ENCODE data around the gene KCNH5. TPM values are rescaled to one million over a fixed set of nuclear protein-coding genes. Genes with fewer than 3 reads are reported as not detected.

Gene KCNH5
- total RNA-seq, 1 donor from 2014 or later = 0.44 TPM

- Mint-ChIP-seq H3K27ac (ENCODE audit: unreplicated experiment) (no peak overlapping the region), H3K4me3 (no peak overlapping the region), H3K36me3 (ENCODE audit: low read depth) (no peaks in the 10 kb centered on the region), H3K4me1 (no peaks in the 10 kb centered on the region), H3K27me3 (ENCODE audit: low read depth) (peaks cover 9% of the 10 kb centered on the region), H3K9me3 (no peaks in the 10 kb centered on the region)
- TF ChIP-seq CTCF (conservative IDR thresholded peaks at IDR 0.05) = no peak
- no peak for DNase-seq (ENCODE audit: low read depth, low spot score)
Measured at GRCh38 chr14:63055631-63056030, 10.4 kb upstream of the KCNH5 start.

GRCh38 chr14:63051992-63052391, 6.7 kb upstream of the KCNH5 start:
- Mint-ChIP-seq H3K27ac (ENCODE audit: unreplicated experiment) (no peak overlapping the region), H3K36me3 (ENCODE audit: low read depth) (no peaks in the 10 kb centered on the region), H3K4me3 (no peak overlapping the region), H3K27me3 (ENCODE audit: low read depth) (peaks cover 9% of the 10 kb centered on the region), H3K4me1 (peaks cover 4% of the 10 kb centered on the region), H3K9me3 (no peaks in the 10 kb centered on the region)
- no peak for TF ChIP-seq CTCF (conservative IDR thresholded peaks at IDR 0.05)
- DNase-seq (ENCODE audit: low read depth, low spot score) = no peak

- peaks cover 7% of the 10 kb centered on the region for H3K27me3 Mint-ChIP-seq (ENCODE audit: low read depth)
- no peaks in the 10 kb centered on the region for H3K9me3 Mint-ChIP-seq
- no peak for TF ChIP-seq CTCF (conservative IDR thresholded peaks at IDR 0.05)
- H3K4me1 Mint-ChIP-seq = peaks cover 9% of the 10 kb centered on the region
- no peaks in the 10 kb centered on the region for H3K36me3 Mint-ChIP-seq (ENCODE audit: low read depth)
- no peak overlapping the region for H3K4me3 Mint-ChIP-seq
- DNase-seq (ENCODE audit: low read depth, low spot score) = no peak
- H3K27ac Mint-ChIP-seq (ENCODE audit: unreplicated experiment) = no peak overlapping the region
Measured at GRCh38 chr14:63051301-63051700, 6.0 kb upstream of the KCNH5 start.

- no peaks in the 10 kb centered on the region for H3K9me3 Mint-ChIP-seq
- no peaks in the 10 kb centered on the region for H3K36me3 Mint-ChIP-seq (ENCODE audit: low read depth)
- DNase-seq (ENCODE audit: low read depth, low spot score) = no peak
- no peak for TF ChIP-seq CTCF (conservative IDR thresholded peaks at IDR 0.05)
- no peak overlapping the region for H3K27ac Mint-ChIP-seq (ENCODE audit: unreplicated experiment)
- peaks cover 12% of the 10 kb centered on the region for H3K4me1 Mint-ChIP-seq
- no peak overlapping the region for H3K4me3 Mint-ChIP-seq
- H3K27me3 Mint-ChIP-seq (ENCODE audit: low read depth) = peaks cover 3% of the 10 kb centered on the region
Measured at GRCh38 chr14:63050694-63051093, 5.4 kb upstream of the KCNH5 start.

- Mint-ChIP-seq H3K4me1 (peaks cover 17% of the 10 kb centered on the region), H3K27me3 (ENCODE audit: low read depth) (peaks cover 41% of the 10 kb centered on the region), H3K36me3 (ENCODE audit: low read depth) (no peaks in the 10 kb centered on the region), H3K4me3 (peak overlapping the region; percentile 85), H3K27ac (ENCODE audit: unreplicated experiment) (no peak overlapping the region), H3K9me3 (no peaks in the 10 kb centered on the region)
- no peak for TF ChIP-seq CTCF (conservative IDR thresholded peaks at IDR 0.05)
- DNase-seq (ENCODE audit: low read depth, low spot score) = no peak
Measured at GRCh38 chr14:63046339-63047268, 1.3 kb upstream of the KCNH5 start.

Measured in neural crest cell (in vitro differentiated cells).